Endothelial cell (in vitro differentiated cells): Measurements from ENCODE around the gene PPP6R2. TPM values are rescaled to one million over a fixed set of nuclear protein-coding genes. Genes with fewer than 3 reads are reported as not detected.
A peak's percentile ranks its signal among the peaks of the same experiment; 100 is the strongest.

Experiments
- DNase-seq: peaks from one replicate; pipeline ENCODE4 v3.0.0; 2021; ENCODE audit warnings: low spot score
- H3K27ac Mint-ChIP-seq: one replicate; pipeline ENCODE4 v1.8.0; 2021; ENCODE audit warnings: mixed read lengths, inconsistent platforms; ENCODE audit not compliant: unreplicated experiment
- H3K27me3 Mint-ChIP-seq: one replicate; pipeline ENCODE4 v1.8.0; 2021; ENCODE audit warnings: mild to moderate bottlenecking, moderate library complexity, mixed read lengths, inconsistent platforms; ENCODE audit not compliant: unreplicated experiment
- H3K36me3 Mint-ChIP-seq: one replicate; pipeline ENCODE4 v1.8.0; 2021; ENCODE audit warnings: mild to moderate bottlenecking, low read depth, mixed read lengths, inconsistent platforms; ENCODE audit not compliant: unreplicated experiment
- H3K4me1 Mint-ChIP-seq: one replicate; pipeline ENCODE4 v1.8.0; 2021; ENCODE audit warnings: mild to moderate bottlenecking, mixed read lengths, inconsistent platforms; ENCODE audit not compliant: unreplicated experiment
- H3K4me3 Mint-ChIP-seq: one replicate; pipeline ENCODE4 v1.8.0; 2021; ENCODE audit warnings: mild to moderate bottlenecking, mixed read lengths, inconsistent platforms; ENCODE audit not compliant: unreplicated experiment
- H3K9me3 Mint-ChIP-seq: one replicate; pipeline ENCODE4 v1.8.0; 2021; ENCODE audit warnings: mixed read lengths, inconsistent platforms; ENCODE audit not compliant: unreplicated experiment
- total RNA-seq: library from RNA; stranded (reverse); fragmentation: NEBNext Ultra II Directional; extraction: Animal tissue kit (Norgen Biotek cat#: 25700); gene quantifications from one replicate; pipeline ENCODE4 v1.2.1, GENCODE V29; 2021; ENCODE audit not compliant: unreplicated experiment
- TF ChIP-seq, protein P1 (sequence below): fragments of 200-600 bp; sonication (generic); IDR thresholded peaks from one replicate; pipeline ENCODE4 v1.5.0; 2021; ENCODE audit warnings: antibody characterized with exemption; ENCODE audit not compliant: unreplicated experiment

Gene PPP6R2
- total RNA-seq, 1 donor from 2014 or later, result 50.9 TPM

DNA sequence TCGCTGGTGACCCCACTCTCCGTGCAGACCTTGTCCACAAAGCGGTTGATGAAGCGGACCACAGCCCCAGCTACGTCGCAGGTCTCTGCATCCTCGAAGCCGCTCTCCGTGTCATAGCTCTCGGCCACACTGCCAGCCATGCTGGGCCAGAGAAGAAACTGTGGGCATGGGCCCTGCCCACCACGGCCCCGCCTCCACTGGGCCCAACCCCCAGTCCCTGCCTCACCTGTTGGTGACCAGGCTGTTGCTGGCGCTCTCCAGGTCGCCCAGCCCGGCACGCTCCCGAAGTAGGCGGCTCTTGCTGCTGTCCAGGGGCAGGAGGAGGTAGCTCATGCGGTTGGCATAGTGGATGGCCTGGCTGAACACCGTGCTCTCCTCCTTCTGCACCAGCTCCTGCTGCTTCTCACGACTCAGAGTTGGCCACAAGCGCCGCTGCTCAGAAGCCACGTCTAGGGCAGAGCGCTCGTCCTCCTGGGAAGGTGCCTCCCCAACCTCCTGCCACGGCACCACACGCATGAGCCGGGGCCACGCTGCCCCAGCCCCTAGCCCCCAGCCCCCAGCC lies 118.9 kb downstream of the PPP6R2 start:
- Mint-ChIP-seq H3K36me3 (peaks cover 36% of the 10 kb centered on the region), H3K4me1 (peaks cover 6% of the 10 kb centered on the region), H3K27me3 (peaks cover 4% of the 10 kb centered on the region), H3K9me3 (no peaks in the 10 kb centered on the region), H3K27ac (no peak overlapping the region), H3K4me3 (no peak overlapping the region)
- TF ChIP-seq, protein P1, sequence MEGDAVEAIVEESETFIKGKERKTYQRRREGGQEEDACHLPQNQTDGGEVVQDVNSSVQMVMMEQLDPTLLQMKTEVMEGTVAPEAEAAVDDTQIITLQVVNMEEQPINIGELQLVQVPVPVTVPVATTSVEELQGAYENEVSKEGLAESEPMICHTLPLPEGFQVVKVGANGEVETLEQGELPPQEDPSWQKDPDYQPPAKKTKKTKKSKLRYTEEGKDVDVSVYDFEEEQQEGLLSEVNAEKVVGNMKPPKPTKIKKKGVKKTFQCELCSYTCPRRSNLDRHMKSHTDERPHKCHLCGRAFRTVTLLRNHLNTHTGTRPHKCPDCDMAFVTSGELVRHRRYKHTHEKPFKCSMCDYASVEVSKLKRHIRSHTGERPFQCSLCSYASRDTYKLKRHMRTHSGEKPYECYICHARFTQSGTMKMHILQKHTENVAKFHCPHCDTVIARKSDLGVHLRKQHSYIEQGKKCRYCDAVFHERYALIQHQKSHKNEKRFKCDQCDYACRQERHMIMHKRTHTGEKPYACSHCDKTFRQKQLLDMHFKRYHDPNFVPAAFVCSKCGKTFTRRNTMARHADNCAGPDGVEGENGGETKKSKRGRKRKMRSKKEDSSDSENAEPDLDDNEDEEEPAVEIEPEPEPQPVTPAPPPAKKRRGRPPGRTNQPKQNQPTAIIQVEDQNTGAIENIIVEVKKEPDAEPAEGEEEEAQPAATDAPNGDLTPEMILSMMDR, result no peak
- no peak for DNase-seq

- Mint-ChIP-seq H3K4me1 (peaks cover 3% of the 10 kb centered on the region), H3K27me3 (peaks cover 4% of the 10 kb centered on the region), H3K27ac (no peak overlapping the region), H3K36me3 (peaks cover 31% of the 10 kb centered on the region), H3K9me3 (no peaks in the 10 kb centered on the region), H3K4me3 (peak overlapping the region; percentile 59)
- TF ChIP-seq, protein P1, result no peak
- no peak for DNase-seq
Measured at GRCh38 chr22:50463188-50463900, 120.2 kb downstream of the PPP6R2 start.

DNA sequence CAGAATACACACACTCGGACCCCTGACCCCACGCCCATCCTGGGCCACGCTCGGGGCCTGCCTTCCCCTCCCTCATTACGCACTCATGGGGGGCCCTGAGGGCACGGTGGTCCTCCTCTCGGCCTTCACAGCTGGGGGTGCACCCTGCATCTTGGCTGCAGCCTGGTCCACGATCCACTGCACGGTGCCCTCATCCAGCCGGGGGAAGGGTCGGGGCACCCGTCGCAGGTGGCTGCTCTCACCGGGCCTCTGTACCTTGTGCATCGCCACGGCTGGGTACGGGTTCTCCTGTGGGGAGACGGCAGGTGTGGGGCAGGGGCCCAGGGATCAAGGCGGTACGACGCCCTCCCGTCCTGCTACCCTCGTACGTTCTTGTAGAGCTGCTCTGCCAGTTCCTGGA lies 121.3 kb downstream of the PPP6R2 start:
- Mint-ChIP-seq H3K36me3 (peaks cover 26% of the 10 kb centered on the region), H3K4me3 (no peak overlapping the region), H3K9me3 (no peaks in the 10 kb centered on the region), H3K27me3 (peaks cover 4% of the 10 kb centered on the region), H3K27ac (no peak overlapping the region), H3K4me1 (peaks cover 3% of the 10 kb centered on the region)
- TF ChIP-seq, protein P1, result no peak
- DNase-seq, result no peak

DNA sequence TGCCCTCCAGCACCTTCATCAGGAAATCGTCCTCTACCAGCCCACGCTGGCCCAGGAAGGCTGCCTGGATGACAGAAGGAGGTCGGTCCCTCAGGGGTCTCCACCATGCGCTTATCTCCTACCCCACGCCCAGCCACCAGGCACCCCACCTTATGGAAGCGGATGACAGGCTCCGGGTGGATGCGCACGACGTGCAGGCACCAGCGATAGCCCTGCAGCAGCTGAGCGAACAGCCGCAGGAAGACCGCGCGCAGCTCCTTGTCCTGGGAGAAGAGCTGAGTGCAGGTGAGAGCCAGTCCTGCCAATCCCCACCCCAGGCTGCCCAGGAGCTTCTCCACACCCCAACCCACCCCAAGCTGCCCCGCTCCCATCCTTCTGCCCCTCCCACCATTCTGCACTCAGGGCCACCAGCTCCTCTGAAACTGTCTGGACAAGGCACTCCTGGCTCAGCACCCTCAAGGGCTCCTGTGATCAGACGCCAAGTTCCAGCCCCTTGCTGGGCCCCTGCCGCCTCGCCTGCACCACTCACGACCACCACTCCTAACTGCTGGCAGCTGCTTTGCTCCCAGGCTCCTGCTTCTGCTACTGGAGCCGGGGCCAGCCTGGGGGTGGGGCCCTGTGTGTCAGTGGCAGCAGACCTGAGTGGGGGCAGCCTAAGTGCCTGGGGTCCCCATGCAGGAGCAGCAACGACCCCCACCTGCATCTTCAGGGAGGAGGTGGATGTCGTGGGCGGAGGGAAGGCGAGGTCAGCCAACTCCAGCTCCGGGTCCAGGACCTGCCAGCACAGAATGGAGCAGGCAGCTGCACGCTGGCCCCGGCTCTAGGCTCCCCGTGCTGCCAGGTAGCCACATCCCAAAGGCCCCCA lies 122.2 kb downstream of the PPP6R2 start:
- H3K9me3 Mint-ChIP-seq, result no peaks in the 10 kb centered on the region
- H3K36me3 Mint-ChIP-seq, result peaks cover 23% of the 10 kb centered on the region
- no peak overlapping the region for H3K27ac Mint-ChIP-seq
- H3K4me3 Mint-ChIP-seq, result no peak overlapping the region
- no peak for DNase-seq
- TF ChIP-seq, protein P1, result no peak
- H3K27me3 Mint-ChIP-seq, result peaks cover 4% of the 10 kb centered on the region
- H3K4me1 Mint-ChIP-seq, result peaks cover 4% of the 10 kb centered on the region
